ENCODE data around the gene ANKS1A. TPM values are rescaled to one million over a fixed set of nuclear protein-coding genes. Genes with fewer than 3 reads are reported as not detected.

Gene ANKS1A
- total RNA-seq, 8 experiments from 2014 or later = 19.7 to 46.3 (median 30.9) TPM

DNA sequence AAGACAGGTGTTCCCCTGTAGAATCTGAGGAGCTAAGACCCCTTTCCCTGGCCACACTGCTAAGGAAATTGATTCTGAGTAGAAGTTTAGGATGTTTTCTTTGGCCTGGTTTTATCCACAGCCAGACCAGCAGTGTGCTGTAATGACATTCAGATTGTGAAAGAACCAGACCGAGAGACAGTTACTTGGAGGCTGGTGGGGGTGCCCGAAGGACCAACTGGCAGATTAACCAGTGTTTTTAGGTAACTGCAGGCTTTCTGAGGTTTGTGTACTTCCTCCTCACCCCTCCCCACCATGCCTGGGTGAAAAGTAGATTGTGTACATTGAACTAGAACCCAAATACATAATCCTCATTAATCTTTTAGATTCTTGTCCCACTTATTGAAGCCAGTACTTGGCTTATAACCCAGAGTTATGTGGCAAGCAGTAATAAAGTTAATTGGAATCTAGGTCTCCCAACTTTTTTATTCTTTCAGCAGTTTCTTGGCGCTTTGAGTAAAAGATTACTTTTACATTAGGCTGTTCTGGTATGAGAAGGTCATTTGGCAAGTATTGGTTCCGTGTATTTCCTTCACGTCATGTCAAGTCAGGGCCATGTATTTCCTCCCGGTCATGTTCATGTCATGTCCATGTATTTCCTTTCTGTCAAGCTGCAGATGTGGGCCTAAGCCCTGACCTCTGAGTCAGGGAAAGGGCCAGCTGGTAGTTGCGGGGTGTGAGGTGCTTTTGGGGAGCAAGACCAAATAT, 158.4 kb downstream of the ANKS1A start:
- Histone ChIP-seq H3K4me1 (replicated peaks in 1 of 2) (peaks cover 80 to 82% of the 10 kb centered on the region in 2 donors), H3K4me3 (no peak overlapping the region), H3K27ac (peak overlapping the region; percentile 90 to 97)
- 17 to 100% (median 70%) methylated on average over 1 to 6 of the region's 7 CpGs for WGBS, 10 experiments
- ATAC-seq (replicated peaks in 6 of 8) = no peak
- in situ Hi-C loops (cut with MboI; ENCODE audit: low pct_unique_long_range_greater_than_20kb in 2 of 9, low sequenced_read_pairs in 9 of 9, unreplicated experiment in 9 of 9) = no loop called here

DNA sequence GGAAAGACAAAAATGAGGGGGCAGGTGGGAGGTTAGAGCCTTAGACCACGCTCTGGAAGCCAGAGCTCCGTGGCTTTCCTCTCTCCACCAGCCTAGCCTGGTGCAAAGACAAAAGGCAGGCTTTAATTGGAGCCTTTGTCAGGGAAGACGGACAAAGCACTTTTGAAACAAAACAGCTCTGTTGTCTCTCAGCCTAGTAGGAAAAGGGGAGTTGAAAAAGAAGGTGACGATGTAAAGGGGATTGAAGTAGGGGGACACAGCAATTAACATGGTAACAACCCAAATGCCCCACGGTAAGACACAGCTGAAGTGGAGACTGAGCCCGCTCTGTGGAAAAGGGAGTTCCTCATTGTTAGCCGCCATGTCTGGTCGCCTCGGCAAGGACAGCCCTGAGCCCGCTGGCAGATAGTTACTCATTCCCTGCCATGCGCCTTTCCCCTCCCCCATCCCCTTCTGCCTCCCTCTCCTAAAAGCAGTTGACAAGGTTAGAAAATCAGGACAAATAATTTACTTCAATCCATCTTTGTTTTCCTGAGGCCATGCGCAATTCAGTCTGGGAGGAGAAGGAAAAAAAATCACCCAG, 159.1 kb downstream of the ANKS1A start:
- Histone ChIP-seq H3K4me1 (replicated peaks in 1 of 2) (peaks cover 80 to 82% of the 10 kb centered on the region in 2 donors), H3K27ac (peak overlapping the region; percentile 90 to 97), H3K4me3 (no peak overlapping the region)
- peak in 7 of 8 experiments; percentile 3 to 61 (median 55) for ATAC-seq (replicated peaks in 6 of 8)
- in situ Hi-C loops (cut with MboI; ENCODE audit: low pct_unique_long_range_greater_than_20kb in 2 of 9, low sequenced_read_pairs in 9 of 9, unreplicated experiment in 9 of 9) = no loop called here
- WGBS, 10 experiments = 0 to 79% (median 17%) methylated on average over 1 to 6 of the region's 12 CpGs; no CpG with 5 or more reads in 1 of the 10 experiments

DNA sequence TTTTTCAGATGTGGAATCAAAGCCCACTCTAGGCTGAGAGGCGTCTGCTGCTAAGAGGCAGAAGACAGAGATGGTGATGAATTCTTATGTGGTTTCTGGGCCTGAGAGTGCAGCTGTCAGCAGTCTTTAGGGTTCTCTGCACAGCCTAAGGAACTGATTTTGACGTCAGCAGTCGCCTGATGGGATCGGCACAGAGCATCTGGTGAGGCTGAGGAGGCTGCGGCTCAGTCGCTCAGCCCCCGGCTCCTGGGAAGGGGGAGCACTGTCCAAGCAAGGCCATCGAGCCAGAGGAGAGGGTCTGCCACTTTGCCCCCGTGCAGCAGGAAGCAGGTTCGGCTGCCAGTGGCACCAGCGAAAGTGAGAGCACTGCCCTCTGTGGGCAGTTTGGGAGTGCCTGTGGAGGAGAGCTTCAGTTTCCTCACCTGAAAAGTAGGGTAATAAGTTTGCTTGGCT, 159.6 kb downstream of the ANKS1A start:
- peak; percentile 21 to 79 (median 74) for ATAC-seq (replicated peaks in 6 of 8)
- peaks cover 79 to 83% of the 10 kb centered on the region in 2 donors for H3K4me1 ChIP-seq (replicated peaks in 1 of 2)
- peak overlapping the region; percentile 90 to 97 for H3K27ac ChIP-seq
- in situ Hi-C loops (cut with MboI; ENCODE audit: low pct_unique_long_range_greater_than_20kb in 2 of 9, low sequenced_read_pairs in 9 of 9, unreplicated experiment in 9 of 9) = no loop called here
- WGBS, 10 experiments = 0 to 71% (median 18%) methylated on average over 1 to 10 of the region's 11 CpGs; no CpG with 5 or more reads in 4 of the 10 experiments
- H3K4me3 ChIP-seq = no peak overlapping the region

DNA sequence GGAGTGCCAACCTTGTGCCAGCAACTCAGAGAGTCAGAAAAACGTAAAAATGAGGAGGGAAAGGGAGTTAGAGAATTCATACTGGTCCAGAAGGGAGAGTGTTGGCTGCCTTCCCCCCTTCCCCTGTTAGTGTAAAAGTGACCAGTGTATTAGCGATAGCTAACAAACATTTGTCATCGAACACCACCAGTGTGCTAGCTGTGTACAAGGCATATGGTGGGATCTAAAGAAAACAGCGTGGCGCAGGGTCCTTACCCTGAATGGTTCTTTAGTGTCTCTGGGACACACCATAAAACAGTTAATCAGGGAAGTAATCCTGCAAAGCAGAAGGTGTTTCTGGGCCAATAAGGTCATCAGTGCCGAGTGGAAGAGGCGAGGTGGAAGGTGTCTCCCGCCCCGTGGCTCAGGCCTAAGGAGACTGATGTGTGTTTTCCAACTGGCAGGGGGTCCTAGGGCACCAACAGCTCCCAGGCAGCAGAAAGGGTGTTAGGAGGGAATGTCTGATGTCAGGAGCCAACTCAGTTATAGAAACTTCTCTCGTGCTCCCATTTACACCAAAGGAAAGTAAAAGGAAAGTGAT, 160.2 kb downstream of the ANKS1A start:
- 14 to 100% (median 88%) methylated on average over 1 to 7 of the region's 10 CpGs for WGBS, 10 experiments
- Histone ChIP-seq H3K4me1 (replicated peaks in 1 of 2) (peaks cover 80 to 85% of the 10 kb centered on the region in 2 donors), H3K27ac (peak overlapping the region; percentile 90 to 97), H3K4me3 (no peak overlapping the region)
- in situ Hi-C loops (cut with MboI; ENCODE audit: low pct_unique_long_range_greater_than_20kb in 2 of 9, low sequenced_read_pairs in 9 of 9, unreplicated experiment in 9 of 9) = no loop called here
- no peak for ATAC-seq (replicated peaks in 6 of 8)

DNA sequence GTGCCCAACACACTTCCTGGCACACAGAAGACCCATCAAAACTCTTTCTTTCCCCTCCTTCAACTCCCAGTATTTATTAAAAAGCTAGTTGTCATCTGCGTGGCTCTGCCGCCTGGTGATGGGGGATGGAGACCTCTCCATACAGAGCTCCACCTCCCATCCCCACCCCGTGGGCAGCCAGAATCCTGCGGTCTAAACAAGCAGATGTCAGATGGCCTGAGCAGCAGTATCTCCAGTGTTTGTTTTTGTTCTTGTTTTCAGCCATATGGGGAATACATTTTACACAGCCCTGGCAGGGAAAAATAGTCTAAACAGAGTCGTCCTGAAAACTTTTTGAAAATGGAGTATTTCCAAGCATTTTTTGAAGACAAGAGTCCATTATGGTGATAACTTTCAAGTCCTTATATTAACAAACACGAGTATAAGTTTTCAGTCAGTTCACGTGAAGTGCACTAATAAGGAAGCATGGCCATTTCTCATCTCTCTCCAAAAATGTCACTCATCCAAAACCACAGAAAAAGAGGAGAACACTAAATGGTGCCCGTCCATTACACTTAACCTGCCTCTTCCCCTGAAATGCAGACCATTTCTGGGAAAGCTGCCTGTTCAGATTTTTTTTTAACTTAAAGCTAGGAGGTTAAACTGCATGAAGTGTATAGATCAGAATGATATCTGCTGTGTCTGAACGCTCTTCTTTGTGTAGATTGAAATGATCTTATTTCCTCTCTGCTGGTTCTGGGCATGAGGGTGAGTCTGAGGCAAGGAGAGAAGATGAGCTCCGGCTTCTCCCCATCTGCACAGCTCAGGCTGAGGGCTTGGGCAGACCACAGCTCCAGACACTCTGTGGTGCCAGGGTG, 161.1 kb downstream of the ANKS1A start:
- in situ Hi-C loops (cut with MboI; ENCODE audit: low pct_unique_long_range_greater_than_20kb in 2 of 9, low sequenced_read_pairs in 9 of 9, unreplicated experiment in 9 of 9) = no loop called here

DNA sequence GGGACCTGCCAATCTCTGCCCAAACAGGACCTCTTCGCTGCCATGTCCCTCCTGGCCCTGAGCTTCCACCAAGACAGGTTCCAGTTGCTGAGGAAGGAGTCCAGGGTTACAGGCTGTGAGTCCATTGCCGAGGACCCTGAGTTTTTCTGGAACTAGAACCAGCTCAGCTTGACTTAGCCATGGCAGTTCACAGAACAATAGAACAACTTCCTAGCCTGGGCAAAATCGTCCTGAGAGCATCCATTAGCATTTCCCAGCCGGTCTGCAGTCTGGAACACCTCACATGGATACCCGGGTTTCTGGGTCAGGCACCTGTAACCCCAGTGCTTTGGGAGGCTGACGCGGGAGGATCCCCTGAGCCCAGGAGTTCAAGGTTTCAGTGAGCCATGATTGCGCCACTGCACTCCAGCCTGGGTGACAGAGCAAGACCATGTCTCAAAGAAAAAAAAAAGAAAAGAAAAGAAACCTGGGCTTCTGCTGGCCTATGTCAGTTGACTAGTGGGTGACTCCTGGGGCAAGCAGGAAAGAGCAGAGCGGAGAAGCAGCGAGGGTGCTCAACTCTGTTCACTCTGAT, 161.8 kb downstream of the ANKS1A start:
- Histone ChIP-seq H3K4me1 (replicated peaks in 1 of 2) (peaks cover 64 to 74% of the 10 kb centered on the region in 2 donors), H3K27ac (no peak overlapping the region), H3K4me3 (no peak overlapping the region)
- in situ Hi-C loops (cut with MboI; ENCODE audit: low pct_unique_long_range_greater_than_20kb in 2 of 9, low sequenced_read_pairs in 9 of 9, unreplicated experiment in 9 of 9) = no loop called here
- ATAC-seq (replicated peaks in 6 of 8) = no peak
- WGBS, 10 experiments = 40 to 100% (median 88%) methylated on average over 1 to 6 of the region's 10 CpGs; no CpG with 5 or more reads in 1 of the 10 experiments

More for the DNA sequence above, 161.1 kb downstream of the ANKS1A start:
- peaks cover 71 to 81% of the 10 kb centered on the region in 2 donors for H3K4me1 ChIP-seq (replicated peaks in 1 of 2)
- H3K4me3 ChIP-seq = no peak overlapping the region
- WGBS, 10 experiments = 19 to 100% (median 58%) methylated on average over 1 to 8 of the region's 10 CpGs
- ATAC-seq (replicated peaks in 6 of 8) = peak in 5 of 8 experiments; percentile 24 to 58 (median 31)
- H3K27ac ChIP-seq = peak overlapping the region; percentile 13 to 90

DNA sequence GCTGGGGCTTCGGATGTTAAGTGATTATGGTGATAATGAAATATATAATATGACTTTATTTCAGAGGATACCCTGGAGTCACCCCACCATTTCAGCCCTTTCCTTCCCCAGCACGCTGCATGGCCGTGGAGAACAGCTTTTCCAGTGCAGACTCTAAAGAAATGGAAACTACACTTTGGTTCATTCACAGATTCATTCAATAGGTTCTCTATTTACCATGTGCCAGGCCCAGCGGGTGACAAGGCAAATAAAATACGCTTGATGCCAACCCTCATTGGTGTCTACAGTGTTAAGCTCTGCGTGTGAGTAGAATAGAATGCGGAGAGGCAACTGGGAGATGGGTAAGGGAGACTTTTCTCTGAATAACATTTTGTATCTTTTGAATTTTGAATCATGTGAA, 162.3 kb downstream of the ANKS1A start:
- Histone ChIP-seq H3K4me1 (replicated peaks in 1 of 2) (peaks cover 59 to 68% of the 10 kb centered on the region in 2 donors), H3K4me3 (no peak overlapping the region), H3K27ac (no peak overlapping the region)
- no peak for ATAC-seq (replicated peaks in 6 of 8)
- 82 to 100% (median 100%) methylated on average over 1 to 6 of the region's 7 CpGs for WGBS, 10 experiments
- in situ Hi-C loops (cut with MboI; ENCODE audit: low pct_unique_long_range_greater_than_20kb in 2 of 9, low sequenced_read_pairs in 9 of 9, unreplicated experiment in 9 of 9) = no loop called here

DNA sequence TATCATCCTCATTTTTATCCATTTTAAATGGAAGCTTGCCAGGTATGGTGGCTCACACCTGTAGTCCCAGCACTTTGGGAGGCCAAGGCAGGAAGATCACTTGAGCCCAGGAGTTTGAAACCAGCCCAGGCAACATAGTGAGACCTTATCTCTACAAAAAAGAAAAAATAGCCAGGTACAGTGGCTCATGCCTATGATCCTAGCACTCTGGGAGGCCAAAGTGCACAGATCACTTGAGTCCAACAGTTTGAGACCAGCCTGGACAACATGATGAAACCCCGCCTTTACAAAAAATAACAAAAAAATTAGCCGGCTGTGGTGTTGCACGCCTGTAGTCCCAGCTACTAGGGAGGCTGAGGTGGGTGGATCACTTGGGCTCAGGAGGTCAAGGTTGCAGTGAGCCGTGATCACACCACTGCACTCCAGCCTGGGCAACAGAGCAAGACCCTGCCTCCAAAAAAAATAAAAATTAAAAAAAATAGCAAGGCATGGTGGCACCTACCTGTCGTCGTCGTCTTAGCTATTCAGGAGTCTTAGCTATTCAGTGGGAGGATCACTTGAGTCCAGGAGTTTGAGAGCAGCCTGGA, 163.0 kb downstream of the ANKS1A start:
- no peak for ATAC-seq (replicated peaks in 6 of 8)
- in situ Hi-C loops (cut with MboI; ENCODE audit: low pct_unique_long_range_greater_than_20kb in 2 of 9, low sequenced_read_pairs in 9 of 9, unreplicated experiment in 9 of 9) = no loop called here
- Histone ChIP-seq H3K4me3 (no peak overlapping the region), H3K27ac (peak overlapping the region in 1 of 2 donors; percentile 58), H3K4me1 (replicated peaks in 1 of 2) (peaks cover 52 to 64% of the 10 kb centered on the region in 2 donors)
- 64 to 100% (median 95%) methylated on average over 2 to 6 of the region's 7 CpGs; no CpG with 5 or more reads in 1 of the 10 experiments for WGBS, 10 experiments

DNA sequence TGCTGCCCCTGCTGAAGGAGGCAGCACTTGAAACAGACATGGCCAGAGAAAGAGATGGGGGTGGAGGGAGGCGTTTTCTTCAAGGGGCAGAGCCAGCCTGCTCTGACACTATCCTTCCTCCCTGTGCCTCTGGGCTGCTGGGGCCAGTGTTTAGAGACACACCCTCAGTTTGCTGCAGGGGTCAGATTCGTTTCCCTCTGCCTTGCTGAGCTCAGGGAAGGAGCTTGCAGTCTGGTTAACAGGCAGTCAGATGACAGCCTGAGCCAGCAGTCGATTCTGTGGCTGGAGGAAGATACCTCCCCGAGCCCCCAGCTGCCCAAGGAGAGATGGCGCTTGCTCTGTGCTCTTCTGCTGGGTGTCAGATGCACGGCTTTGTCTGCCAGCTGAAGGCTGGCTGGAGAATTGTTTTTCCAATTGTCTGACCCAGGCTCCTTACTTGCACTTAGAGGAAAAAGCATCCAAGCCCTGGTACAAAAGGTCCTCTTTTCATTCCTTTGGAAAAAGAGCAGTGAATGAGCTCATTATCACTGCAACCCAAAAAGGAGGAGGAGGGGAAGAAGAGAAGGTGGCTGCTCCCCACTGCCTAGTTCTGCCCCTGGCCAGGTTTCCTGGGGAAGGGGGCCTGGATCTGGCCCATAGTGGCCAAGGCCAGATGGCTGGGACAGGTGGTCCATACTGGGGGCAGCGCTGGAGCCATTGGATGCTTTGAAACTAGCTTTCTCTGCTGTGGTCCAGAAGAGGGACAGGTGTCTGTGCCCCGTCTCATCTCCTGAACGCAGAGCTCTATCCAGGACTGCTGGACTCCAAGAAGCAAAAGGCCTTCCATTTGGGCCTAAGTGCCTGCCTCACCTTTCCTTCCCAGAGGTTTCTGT, 163.9 kb downstream of the ANKS1A start:
- peak; percentile 46 to 84 (median 70) for ATAC-seq (replicated peaks in 6 of 8)
- Histone ChIP-seq H3K27ac (peak overlapping the region; percentile 58 to 69), H3K4me3 (no peak overlapping the region), H3K4me1 (replicated peaks in 1 of 2) (peaks cover 52 to 64% of the 10 kb centered on the region in 2 donors)
- 0 to 89% (median 23%) methylated on average over 1 to 4 of the region's 9 CpGs for WGBS, 10 experiments
- in situ Hi-C loops (cut with MboI; ENCODE audit: low pct_unique_long_range_greater_than_20kb in 2 of 9, low sequenced_read_pairs in 9 of 9, unreplicated experiment in 9 of 9) = no loop called here

DNA sequence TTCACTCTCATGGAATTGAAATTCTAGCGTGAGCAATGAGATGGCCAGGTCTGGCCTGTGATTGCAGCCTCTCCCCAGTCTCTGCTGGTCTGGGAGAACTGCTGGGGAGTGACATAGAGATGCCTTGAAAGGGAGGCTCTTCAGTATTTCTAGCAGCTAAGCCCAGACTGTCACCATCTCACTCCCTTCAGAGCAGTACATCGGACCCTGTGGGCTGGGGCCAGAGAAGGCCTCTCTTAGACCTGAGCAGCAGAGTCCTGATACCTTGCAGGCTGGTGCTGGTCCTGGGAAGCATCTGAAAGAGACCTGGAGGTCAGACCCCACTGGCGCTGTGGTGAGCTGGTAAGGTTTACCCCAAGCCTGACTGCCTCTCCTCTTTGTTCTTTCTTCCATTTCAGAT, 164.6 kb downstream of the ANKS1A start:
- H3K4me1 ChIP-seq (replicated peaks in 1 of 2) = peaks cover 52 to 62% of the 10 kb centered on the region in 2 donors
- ATAC-seq (replicated peaks in 6 of 8) = no peak
- H3K4me3 ChIP-seq = no peak overlapping the region
- WGBS, 10 experiments = 60 to 100% (median 100%) methylated on average over 1 to 2 of the region's 3 CpGs; no CpG with 5 or more reads in 5 of the 10 experiments
- in situ Hi-C loops (cut with MboI; ENCODE audit: low pct_unique_long_range_greater_than_20kb in 2 of 9, low sequenced_read_pairs in 9 of 9, unreplicated experiment in 9 of 9) = no loop called here
- H3K27ac ChIP-seq = peak overlapping the region; percentile 58 to 69

DNA sequence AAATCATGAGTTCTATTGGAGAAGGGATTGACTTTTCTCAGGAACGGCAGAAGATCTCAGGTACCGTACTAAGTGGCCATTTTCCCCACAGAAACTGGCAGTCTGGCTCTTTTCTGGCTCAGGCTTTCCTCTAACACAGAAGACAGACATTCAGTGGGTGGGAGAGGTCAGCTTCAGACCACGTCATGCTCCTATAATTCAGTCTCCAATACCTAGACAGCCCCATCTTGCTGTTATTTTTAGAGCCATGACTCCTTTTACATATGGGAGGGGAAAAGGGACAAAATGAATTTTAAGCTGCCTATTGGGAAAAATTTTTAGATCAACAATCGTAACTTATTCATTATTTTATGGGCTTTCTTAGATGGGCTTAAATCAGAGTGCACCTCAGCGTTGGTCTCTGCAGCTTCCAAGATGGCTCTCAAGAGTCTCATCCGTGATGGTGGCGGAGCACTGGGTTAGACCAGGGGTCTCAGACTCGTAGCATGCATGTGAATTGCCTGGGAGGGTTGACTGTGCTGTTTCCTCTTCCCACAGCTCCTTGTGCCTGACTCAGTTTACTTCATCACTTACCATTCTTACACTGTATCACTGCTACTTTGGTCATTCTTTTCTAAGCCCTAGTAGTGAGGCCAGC, 165.2 kb downstream of the ANKS1A start:
- ATAC-seq (replicated peaks in 6 of 8) = peak in 2 of 8 experiments; percentile 20 to 32
- in situ Hi-C loops (cut with MboI; ENCODE audit: low pct_unique_long_range_greater_than_20kb in 2 of 9, low sequenced_read_pairs in 9 of 9, unreplicated experiment in 9 of 9) = no loop called here
- 80 to 100% (median 94%) methylated on average over 3 to 8 of the region's 8 CpGs; no CpG with 5 or more reads in 1 of the 10 experiments for WGBS, 10 experiments
- H3K27ac ChIP-seq = peak overlapping the region; percentile 58 to 69
- H3K4me1 ChIP-seq (replicated peaks in 1 of 2) = peaks cover 52 to 62% of the 10 kb centered on the region in 2 donors
- no peak overlapping the region for H3K4me3 ChIP-seq
